Fibroblast of skin of abdomen (primary cell): ENCODE data around the gene STXBP3.

Experiments
- DNase-seq: peaks from one replicate; pipeline ENCODE4 v3.0.0-alpha.2; 2013

Gene STXBP3

DNA sequence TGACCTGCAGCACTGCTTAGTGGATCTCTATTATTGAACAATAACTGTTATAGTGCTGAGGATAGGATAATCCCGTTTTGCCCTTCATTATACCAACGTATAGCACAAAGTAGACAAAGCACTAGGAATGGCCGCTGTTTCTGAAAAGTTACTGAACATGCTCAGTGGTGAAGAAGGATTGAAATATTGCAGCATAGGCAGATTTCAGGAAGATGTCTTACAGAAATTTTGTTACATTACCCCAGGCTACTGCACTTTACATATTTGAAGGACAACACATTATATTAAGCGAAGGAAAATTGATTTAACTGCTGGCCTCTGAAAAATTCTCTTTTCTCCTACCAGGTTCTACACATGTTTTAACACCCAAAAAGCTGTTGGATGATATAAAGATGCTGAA, 62.0 kb downstream of the STXBP3 start:
- DNase-seq: no peak

DNA sequence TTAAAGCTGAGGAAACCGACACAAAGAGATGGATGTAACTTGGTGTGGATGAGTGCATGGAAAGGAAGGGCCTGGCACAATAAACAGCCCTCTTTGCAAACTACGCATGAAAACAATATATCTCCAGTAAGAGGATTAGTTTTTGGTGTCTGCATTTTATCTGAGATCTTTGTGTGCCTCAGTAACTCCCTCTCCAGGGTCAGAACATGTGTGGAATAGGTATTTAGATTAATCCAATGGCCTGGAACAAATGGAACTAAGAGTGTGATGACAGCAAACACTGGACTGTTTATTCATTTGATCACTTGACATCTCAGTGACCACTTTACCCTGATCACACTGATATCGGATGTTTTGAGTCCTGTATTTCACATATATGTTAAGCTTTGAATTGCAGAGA, 65.1 kb downstream of the STXBP3 start:
- DNase-seq: no peak

DNA sequence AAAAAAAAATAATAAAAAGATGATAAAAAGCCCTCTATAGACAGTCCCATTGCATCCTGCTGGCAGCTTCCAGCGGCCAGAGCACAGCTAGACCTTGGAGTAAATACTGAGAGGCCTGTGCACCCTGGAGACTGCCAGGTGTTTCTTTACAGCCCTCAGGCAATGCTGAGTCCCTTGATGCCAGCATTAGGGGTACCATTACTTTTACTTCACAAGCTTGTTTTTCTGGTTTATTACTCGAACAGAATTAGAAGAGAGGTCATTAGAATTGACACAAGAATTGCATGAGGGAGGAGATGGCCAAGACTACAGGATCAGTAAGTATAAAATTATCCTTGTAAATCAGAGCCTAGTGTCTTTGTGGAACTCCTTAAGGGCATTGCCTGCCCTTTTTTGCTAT, 66.9 kb downstream of the STXBP3 start:
- no peak for DNase-seq

DNA sequence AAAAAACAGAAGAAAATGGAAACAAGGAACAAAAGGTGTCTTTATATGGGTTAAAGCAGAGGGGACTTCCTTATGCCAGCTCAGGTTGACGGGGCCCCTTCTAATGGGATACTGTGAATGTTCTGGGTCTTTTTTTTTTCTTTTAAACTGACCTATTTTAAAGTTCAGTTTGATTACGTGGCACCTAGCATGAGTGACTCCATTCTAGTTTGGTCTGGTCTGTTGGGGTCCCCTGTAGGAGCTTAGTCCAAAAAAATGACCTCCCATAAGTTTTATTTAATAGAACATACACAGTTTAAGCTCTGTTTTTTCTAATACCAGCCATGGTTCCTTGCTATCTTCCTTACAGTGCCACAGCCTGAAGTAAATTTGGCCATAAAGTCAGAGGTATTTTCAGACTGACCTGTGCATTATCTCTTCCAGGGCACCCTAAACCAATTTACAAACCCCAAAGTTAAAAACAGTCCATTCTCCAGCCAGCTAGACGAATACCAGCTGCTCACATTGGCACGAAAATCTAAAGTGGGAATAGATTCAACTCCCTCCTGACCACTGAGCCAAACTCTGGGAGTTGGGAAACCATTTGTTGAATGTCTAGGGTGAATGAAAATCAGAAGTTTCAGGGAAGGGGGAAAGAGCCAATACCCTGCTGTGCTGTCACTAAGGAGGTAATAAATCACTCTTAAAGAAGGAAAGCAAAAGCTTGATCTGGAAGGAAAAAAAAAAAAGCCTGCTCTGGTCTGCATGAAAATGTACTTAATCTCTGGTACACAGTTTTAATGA, 68.1 kb downstream of the STXBP3 start:
- DNase-seq: peak; percentile 31

DNA sequence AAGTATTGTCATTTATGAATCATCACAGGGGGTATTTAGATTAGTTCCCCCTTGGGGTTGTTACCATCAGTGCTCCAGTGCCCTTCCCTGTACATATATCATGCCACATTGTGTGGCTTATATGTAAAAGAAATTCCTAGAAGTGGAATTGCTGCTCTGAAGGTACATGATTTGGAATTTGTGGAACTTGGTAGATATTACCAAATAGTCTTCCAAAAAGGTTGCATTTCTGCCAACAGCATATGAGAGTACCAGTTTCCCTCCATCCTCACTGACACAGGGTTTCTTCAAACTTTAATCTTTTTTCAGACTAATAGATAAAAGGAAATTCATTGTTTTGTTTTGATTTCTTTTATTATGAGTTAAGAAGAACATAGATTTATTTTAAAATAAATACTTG, 69.1 kb downstream of the STXBP3 start:
- DNase-seq: no peak

DNA sequence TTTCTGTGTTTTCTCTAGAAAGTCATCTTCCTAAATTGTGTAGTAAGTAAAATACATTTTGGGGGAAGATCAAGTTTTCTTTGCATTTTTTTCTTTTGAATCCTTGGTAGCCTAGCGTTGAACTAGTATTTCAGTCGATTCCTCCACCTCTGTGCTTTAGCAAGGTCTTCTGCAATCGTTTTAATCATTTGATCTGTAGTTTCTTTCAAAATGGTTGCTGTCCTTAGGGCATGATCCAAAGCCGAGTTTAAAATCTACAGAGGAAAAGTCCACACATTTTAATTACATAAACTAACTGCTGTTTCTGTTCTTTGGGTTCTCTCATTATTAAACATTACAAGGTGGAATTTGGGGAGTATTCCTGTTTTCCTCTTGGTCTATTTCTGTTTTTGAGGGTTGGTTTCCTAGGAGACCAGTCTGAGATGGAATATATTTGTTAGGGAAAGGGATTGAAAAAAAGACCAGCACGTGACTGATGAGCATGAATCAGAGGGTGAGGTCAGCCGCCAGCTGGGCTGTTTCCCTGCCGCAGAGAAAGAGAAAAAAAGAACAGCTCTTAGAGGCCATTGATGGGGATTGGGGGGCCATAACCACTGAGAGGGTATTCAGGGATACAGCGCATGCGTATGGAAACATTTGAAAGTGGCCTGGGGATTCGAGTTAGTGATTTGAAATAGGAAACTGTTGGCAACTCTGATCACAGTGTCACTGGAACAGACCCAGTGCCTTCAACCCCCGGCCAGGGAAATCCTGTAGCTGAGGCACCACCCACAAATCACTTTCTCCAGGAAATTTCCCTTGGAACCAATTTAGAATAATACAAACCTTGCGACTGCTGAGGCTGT, 69.8 kb downstream of the STXBP3 start:
- DNase-seq: peak; percentile 87

DNA sequence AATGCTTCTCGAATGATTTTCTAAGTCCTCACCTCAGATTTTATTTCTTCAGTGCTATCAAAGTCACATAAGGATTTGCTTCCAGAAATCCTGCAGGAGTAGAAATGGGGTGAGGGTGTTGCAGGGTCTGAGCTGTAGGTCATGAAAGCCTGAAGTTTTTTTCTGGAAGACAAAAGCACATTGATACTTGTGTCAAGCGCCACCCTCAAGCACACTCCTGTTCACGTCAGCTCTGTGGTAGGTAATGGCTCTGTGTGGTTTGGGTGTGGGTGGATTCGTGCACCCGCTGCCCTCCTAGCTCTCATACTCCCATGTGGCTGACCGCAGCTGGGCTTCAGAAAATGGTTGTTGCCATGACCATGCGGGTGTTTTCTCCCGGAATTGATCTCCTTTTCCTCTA, 70.5 kb downstream of the STXBP3 start:
- peak; percentile 12 for DNase-seq

DNA sequence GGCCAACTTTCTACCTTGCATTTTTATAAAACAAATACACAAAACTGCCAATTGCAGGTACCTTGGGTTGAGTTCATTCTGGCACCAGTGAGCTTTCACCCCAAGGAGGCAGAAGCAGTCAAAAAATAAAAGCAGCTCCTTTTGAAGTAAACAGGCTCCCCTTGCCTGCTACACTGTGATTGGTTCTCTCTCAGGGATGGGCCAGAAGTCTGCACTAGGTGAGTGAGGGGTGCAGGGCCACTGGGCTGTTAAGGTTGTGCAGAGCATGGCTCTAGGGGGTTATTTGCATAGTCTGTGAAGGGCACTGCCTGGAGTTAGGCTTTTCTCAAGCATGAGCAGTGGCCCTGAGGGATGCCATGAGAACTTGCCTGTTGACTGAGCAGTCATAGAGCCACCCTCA, 71.3 kb downstream of the STXBP3 start:
- DNase-seq: no peak

DNA sequence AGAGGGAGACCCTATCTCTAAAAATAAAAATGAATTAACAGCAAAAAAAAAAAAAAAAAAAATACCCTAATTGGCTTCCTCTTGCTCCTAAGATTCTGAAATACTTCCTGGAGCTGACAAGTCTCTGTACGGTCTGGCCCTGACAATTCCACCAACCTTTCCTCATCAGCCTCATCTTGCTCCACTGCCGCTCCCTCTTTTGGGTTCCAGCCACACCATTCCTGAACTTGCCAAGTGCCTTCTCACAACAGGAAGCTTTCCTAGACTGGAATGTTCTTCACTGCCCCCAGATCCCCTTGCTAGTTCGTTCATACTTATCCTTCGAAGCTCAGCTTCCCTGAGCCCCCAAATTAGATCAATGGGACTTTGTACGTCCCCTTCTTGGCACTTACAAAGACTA, 73.4 kb downstream of the STXBP3 start:
- DNase-seq: no peak

DNA sequence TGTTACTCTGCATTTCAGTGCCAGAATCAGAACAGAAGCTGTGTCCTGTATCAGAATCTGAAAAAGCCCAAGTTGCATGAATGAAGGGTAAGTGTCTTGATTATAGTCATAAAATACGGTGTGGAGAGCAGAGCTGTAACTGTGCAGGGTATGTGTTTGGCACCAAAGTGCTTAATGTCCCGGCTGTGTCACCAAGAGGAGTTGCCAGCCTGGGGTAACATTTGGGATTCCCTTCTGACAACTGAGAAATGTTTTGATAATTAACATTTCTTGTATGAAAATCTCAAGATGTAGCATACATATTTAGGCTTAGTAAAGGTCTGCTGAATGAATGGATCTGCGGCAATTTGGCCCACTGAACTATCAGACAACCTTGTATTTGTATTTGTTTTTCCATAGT, 77.2 kb downstream of the STXBP3 start:
- DNase-seq: no peak

DNA sequence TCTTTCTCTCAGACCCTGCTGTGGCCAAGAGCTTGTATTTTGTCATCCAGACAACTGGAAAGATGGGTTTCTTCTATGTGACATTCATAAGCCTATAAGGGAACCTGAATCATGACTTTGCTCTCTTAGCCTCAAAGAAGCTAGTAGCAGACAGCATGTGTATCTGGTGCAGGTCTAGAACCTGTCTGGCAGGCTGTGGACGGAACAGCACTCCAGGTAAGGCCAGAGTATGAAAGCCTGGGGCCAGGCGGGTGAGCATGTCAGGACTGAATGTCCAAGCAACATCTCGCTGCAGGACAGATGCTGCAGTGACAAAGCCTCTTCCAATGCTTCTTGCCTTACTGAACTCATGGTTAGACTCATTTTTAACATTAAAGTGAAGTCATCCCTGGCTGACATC, 77.6 kb downstream of the STXBP3 start:
- DNase-seq: no peak

DNA sequence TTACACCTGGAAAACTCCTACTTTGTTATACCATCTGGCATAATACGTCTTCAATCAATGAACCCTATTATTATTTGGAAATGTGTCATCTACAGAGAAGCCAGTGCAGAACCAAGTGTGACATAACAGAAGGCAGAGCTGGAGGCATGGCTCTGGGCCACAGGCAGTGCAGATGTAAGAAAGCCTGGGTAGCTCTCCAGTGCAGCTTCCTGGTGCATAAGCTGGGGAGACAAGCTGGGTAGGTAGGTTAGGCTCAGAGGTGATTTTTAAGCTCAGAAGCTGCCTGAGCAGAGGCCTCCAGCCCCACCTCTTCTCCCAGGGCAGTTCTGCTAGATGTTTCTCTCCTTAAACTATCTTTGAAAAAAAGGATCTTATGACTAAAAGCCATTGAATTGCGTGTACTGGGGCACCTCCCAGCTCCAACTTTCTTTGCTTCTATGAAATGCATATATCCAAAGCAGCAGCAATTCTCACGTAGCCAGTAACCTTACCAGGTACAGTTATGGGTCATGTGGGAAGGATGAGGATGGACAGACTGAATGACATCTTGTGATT, 79.7 kb downstream of the STXBP3 start:
- no peak for DNase-seq

DNA sequence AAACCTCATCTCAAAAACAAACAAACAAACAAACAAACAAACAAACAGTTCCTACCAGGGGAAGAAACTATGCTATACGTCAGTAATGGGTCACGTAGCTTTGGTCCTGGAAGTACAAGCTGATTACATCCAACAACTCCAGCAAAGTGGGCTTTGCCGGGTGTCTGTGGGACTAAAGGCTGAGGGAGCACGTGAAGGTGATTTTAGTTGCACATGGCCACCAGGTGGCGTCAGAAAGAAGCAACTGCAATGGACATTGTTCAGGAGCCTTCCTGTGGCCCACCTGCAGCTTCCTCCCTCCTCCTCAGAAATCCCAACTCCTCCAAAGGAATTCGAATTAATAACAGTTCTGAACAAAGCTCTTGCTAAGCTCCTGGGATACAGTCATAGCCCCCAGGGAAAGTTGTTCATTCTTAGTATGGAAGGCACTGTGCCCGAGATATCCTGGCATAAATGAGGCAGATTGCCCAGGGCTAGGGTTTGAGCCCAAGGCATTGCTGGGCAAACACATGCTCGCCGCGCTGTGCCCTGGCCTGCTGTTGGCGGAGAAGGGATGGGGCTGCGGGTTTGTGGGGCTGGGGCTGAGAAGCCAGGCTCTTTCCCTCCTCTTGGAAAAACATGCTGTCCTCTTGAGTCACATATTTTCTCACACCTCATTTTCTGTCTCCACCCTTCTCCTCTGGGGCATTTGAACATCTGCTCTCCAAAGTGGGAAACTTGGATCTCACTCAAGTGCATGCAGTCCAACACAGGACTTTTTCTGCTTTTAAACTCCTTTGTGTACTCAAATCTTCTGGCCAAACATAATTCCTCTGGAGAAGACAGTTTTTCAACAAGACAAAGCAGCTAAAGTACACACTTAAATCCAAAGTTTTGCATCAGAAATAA, 81.8 kb downstream of the STXBP3 start:
- peak; percentile 79 for DNase-seq

DNA sequence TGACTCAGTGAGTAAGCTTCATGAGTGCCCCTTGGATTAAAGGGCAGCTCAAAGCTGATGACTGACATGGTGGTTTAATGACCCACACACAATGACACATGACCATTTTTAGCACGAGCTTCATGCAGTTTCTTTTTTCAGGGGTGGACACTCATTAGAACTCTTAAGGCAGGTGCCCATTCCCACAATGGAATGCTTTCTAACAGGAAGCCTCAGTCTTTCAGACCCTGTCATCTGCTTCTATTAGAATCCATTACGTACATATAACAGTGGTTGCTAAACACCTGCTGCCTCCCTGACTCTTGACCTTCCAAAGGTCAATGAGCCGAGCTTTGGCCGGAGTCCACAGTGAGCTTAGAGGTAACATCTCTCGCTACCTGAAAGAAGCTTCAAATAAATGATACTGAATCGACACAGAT, 83.0 kb downstream of the STXBP3 start:
- DNase-seq: no peak

DNA sequence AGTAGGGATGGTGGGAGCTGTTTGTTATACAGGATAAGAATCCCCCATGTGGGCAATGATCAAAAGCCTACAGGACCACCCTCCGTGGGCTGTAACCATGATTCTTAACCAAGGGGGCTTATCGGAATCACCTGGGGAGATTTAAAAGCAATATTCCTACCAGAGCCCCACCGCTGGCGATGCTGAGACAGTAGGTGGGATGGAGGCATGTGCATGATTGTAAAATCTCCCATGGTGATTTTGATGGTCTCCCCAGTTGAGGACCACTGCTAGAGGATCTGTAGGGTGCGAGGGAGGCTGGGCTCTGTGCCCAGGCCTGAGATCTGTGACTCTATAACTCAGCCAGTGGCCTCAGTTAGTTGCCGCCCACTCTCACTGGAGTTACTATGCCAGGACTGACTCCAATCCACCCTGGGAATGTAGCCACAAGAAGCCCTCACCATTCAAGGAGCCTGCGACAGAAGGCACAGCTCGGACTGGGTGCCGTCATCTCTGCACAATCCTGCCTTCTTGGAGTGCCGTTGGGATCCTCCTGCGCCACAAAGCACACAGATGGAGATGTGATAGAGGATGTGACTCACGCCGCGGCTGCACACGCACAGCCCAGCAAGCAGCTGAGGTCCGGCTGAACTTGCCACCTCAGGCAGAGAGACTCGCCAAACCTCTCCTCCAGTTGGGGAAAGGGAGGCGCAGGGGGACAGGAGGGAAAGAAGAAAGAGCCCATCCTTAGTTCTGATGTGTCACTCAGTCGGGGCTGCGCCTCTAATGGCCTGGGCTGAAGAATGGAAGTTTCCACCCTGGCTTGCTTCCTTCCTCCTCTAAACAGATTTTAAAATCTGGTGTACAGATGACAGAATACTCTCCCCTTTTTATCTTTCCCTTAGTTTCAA, 83.9 kb downstream of the STXBP3 start:
- DNase-seq: peak; percentile 90

DNA sequence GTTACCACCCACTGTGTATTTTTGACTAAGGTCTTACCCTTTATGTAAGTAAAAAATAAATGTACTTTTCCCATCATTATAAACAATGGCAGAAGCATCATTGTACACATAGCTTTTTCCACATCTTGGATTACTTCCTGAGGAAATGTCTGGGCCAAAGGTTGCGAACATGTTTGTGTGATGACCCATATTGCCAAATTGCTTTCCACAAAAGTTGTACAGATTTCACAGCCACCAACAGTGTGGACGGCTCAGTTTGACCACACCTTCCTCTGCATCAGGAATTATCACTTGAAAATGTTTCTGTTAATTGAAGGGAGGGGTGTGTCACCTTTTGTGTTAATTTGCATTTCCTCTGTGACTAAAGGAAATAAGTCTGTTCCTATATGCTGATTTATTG, 84.8 kb downstream of the STXBP3 start:
- peak; percentile 48 for DNase-seq

DNA sequence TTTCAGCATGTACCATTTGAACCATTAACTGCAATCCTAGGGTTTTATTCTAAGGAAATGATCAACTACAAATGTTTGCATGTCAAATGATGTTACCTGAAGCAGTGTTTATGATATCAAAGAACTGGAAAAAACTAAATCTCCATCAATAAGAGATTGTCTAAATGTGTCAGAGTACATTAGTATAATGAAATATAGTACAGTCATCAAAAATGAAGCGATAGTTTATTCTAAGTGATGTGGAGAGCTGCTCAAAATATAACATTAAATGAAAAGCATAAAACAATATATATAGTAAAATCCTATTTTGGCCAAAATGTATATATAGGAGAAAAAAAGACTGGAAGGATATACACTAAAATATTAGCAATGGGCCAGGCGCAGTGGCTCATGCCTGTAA, 86.5 kb downstream of the STXBP3 start:
- no peak for DNase-seq

DNA sequence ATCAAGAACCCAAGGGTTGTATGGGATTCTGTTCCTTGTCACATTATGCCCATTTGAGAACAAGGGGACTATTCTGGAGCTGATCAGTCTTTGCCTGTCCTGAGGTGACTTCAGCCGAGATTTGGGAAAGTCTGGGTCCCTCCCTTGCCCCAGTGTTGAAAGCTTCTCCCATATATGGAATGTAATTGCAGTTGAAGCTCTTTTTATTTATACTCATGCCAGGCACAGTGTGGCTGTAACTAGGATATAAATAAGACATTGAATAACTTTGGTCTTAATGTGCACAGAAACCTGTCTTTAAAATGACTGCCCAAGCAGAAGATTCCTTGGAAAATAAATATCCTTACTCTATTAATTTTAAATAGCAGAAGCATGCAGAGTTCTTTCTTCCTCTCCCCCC, 95.2 kb downstream of the STXBP3 start:
- DNase-seq: no peak

DNA sequence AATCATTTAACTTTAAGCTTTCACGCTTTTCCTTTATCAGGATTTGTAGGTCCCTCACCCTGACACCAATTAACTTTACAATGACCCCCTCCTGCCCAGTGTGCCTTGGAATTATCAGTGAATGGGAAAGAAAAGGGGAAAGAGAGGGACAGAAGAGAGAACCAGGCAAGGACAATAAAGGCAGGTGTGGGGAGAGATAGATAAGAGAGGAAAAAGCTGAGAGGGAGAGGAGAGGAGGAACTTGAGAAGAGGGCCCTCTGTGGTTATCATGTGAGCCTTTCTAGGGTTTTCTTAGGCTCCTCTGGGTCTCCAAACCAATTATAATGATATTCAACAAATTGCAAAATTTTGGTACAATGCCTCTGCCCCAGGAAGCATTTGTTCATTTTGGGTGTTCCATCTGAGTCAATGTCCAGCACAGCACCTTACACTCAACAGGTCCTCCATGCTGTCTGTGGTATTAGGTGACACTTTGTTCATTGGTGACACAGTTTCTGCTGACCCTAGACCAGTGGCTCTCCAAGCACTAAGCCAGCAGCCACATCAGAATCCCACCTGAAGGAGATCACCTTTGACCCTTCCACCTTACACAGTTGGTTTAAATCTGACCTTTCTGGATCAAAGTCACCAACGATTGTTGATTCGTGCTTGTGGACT, 96.2 kb downstream of the STXBP3 start:
- DNase-seq: no peak

DNA sequence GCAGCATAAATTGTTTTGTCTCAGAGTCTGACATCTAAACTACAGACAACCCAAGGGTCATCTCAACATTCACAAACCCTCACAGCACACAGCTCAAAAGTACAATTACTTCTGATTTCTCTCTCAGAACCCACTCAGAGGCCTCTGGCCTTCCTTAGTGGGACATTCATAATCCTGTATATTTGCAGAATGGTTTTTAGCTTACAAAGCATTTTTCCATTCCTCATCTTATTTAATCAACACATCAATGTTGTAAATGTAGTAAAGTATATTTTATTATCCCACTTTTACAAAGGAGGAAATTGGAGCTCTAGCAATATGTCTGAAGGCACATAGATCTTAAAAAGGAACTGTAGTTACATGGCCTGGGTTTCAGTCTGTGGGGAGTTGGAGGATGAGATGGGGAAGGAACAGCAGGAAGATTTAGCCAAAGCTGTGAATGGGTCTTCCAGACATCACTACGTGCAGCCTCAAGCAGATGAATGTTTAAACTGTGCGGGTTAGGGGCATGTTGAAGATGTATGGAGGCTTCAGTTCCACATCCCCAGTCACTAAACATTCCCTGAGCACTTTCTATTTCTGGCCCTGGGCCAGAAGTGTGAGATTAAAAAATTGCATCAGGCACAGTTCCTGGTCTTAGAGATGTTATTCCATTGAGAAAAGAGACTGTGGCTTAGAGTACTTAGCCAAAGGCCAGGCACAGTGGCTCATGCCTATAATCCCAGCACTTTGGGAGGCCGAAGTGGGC, 97.1 kb downstream of the STXBP3 start:
- peak; percentile 21 for DNase-seq
